H9 (cell line): ENCODE measurements around the gene SLC24A4. TPM values are rescaled to one million over a fixed set of nuclear protein-coding genes. Genes with fewer than 3 reads are reported as not detected.

ENCODE experiments used
- DNase-seq: peaks from one replicate; pipeline ENCODE4 v3.0.0-alpha.2; 2017
- H2AFZ ChIP-seq: one replicate; pipeline ENCODE4 v1.6.1; 2013; ENCODE audit warnings: mild to moderate bottlenecking, low read length, control low read depth, moderate library complexity
- H2AK5ac ChIP-seq: 2 replicates; pipeline ENCODE4 v1.6.1; 2013; ENCODE audit warnings: low read length, control low read depth, mixed read lengths; ENCODE audit not compliant: insufficient read length
- H2BK120ac ChIP-seq: one replicate; pipeline ENCODE4 v1.6.1; 2013; ENCODE audit warnings: low read depth, mild to moderate bottlenecking, low read length, control low read depth, inconsistent platforms; ENCODE audit not compliant: poor library complexity, severe bottlenecking
- H2BK12ac ChIP-seq: 2 replicates; pipeline ENCODE4 v1.6.1; 2013; ENCODE audit warnings: low read length, control low read depth, mixed read lengths, low read depth; ENCODE audit not compliant: insufficient read length
- H2BK15ac ChIP-seq: 2 replicates; pipeline ENCODE4 v1.6.1; 2013; ENCODE audit warnings: low read depth, low read length, control low read depth
- H2BK20ac ChIP-seq: one replicate; pipeline ENCODE4 v1.6.1; 2013; ENCODE audit warnings: low read depth, mild to moderate bottlenecking, low read length, control low read depth, inconsistent platforms; ENCODE audit not compliant: poor library complexity, severe bottlenecking
- H2BK5ac ChIP-seq: 2 replicates; pipeline ENCODE4 v1.6.1; 2013; ENCODE audit warnings: low read length, control low read depth, mixed read lengths; ENCODE audit not compliant: insufficient read length
- H3K14ac ChIP-seq: 2 replicates; pipeline ENCODE4 v1.6.1; 2013; ENCODE audit warnings: low read length, control low read depth; ENCODE audit not compliant: insufficient read depth
- H3K18ac ChIP-seq: 2 replicates; pipeline ENCODE4 v1.6.1; 2013; ENCODE audit warnings: low read depth, mild to moderate bottlenecking, mixed read lengths, low read length, control low read depth; ENCODE audit not compliant: insufficient read length
- H3K23ac ChIP-seq: 2 replicates; pipeline ENCODE4 v1.6.1; 2013; ENCODE audit warnings: low read length, control low read depth, mixed read lengths, low read depth; ENCODE audit not compliant: insufficient read length
- H3K23me2 ChIP-seq: 2 replicates; pipeline ENCODE4 v1.6.1; 2013; ENCODE audit warnings: low read depth, mild to moderate bottlenecking, mixed read lengths, low read length, control low read depth; ENCODE audit not compliant: insufficient read length, poor library complexity, severe bottlenecking
- H3K27ac ChIP-seq: 2 replicates; pipeline ENCODE4 v1.5.1; 2013; ENCODE audit warnings: low read length, control low read depth, mixed read lengths, low read depth; ENCODE audit not compliant: insufficient read length
- H3K27me3 ChIP-seq: 2 replicates; pipeline ENCODE4 v1.6.1; 2013; ENCODE audit warnings: low read length, control low read depth, inconsistent platforms; ENCODE audit not compliant: insufficient read depth
- H3K4ac ChIP-seq: 2 replicates; pipeline ENCODE4 v1.6.1; 2013; ENCODE audit warnings: low read depth, mild to moderate bottlenecking, control low read depth, inconsistent platforms, low read length, moderate library complexity
- H3K4me1 ChIP-seq: 2 replicates; pipeline ENCODE4 v1.6.1; 2013; ENCODE audit warnings: low read length, control low read depth, inconsistent platforms; ENCODE audit not compliant: insufficient read depth
- H3K4me2 ChIP-seq: 2 replicates; pipeline ENCODE4 v1.6.1; 2013; ENCODE audit warnings: low read length, control low read depth, mixed read lengths; ENCODE audit not compliant: insufficient read length, insufficient read depth
- H3K56ac ChIP-seq: 2 replicates; pipeline ENCODE4 v1.6.1; 2013; ENCODE audit warnings: low read depth, mild to moderate bottlenecking, mixed read lengths, low read length, control low read depth; ENCODE audit not compliant: insufficient read length
- H3K79me1 ChIP-seq: 2 replicates; pipeline ENCODE4 v1.6.1; 2013; ENCODE audit warnings: low read depth, mild to moderate bottlenecking, moderate library complexity, low read length, control low read depth, inconsistent platforms; ENCODE audit not compliant: insufficient read depth, poor library complexity, severe bottlenecking
- H3K79me2 ChIP-seq: 2 replicates; pipeline ENCODE4 v1.6.1; 2013; ENCODE audit warnings: low read length, control low read depth, inconsistent platforms; ENCODE audit not compliant: insufficient read depth
- H3K9ac ChIP-seq: 2 replicates; pipeline ENCODE4 v1.6.1; 2013; ENCODE audit warnings: low read length, control low read depth, mixed read lengths; ENCODE audit not compliant: insufficient read length; ENCODE audit errors: extremely low read depth
- H3K9me3 ChIP-seq: one replicate; pipeline ENCODE4 v1.6.1; 2013; ENCODE audit warnings: low read depth, low read length, inconsistent platforms; ENCODE audit not compliant: control insufficient read depth
- H3T11ph ChIP-seq: one replicate; pipeline ENCODE4 v1.6.1; 2013; ENCODE audit warnings: mild to moderate bottlenecking, low read length, control low read depth, inconsistent platforms
- H4K20me1 ChIP-seq: one replicate; pipeline ENCODE4 v1.6.1; 2013; ENCODE audit not compliant: control insufficient read depth, insufficient read length, insufficient read depth
- H4K5ac ChIP-seq: 2 replicates; pipeline ENCODE4 v1.6.1; 2013; ENCODE audit warnings: low read depth, mild to moderate bottlenecking, mixed read lengths, low read length, control low read depth; ENCODE audit not compliant: insufficient read length
- H4K8ac ChIP-seq: replicated peaks from 2 replicates; pipeline ENCODE4 v1.6.1; 2013; ENCODE audit warnings: low read length, control low read depth, mixed read lengths, low read depth; ENCODE audit not compliant: insufficient read length
- H4K91ac ChIP-seq: 2 replicates; pipeline ENCODE4 v1.6.1; 2013; ENCODE audit warnings: low read depth, mild to moderate bottlenecking, moderate library complexity, mixed read lengths, low read length, control low read depth; ENCODE audit not compliant: insufficient read length
- H3K27ac Mint-ChIP-seq, 3 experiments: 2 replicates in 2 of 3; 3 replicates in 1 of 3; pipeline ENCODE4 v1.8.0; 2020 to 2021; ENCODE audit warnings: mixed read lengths in 3 of 3, mild to moderate bottlenecking in 1 of 3, moderate library complexity in 1 of 3
- H3K27me3 Mint-ChIP-seq: 2 replicates; pipeline ENCODE4 v1.8.0; 2021; ENCODE audit warnings: low read depth, mild to moderate bottlenecking, moderate library complexity, mixed read lengths
- H3K36me3 Mint-ChIP-seq, 3 experiments: 2 replicates in 2 of 3; 3 replicates in 1 of 3; pipeline ENCODE4 v1.8.0; 2020 to 2021; ENCODE audit warnings: low read depth in 3 of 3, mixed read lengths in 3 of 3; ENCODE audit not compliant: insufficient read depth in 1 of 3
- H3K4me1 Mint-ChIP-seq, 2 experiments: 2 replicates each; pipeline ENCODE4 v1.8.0; 2020; ENCODE audit warnings: mixed read lengths in 2 of 2
- H3K4me3 Mint-ChIP-seq, 2 experiments: 2 replicates in 1 of 2; 3 replicates in 1 of 2; pipeline ENCODE4 v1.8.0; 2020 to 2021; ENCODE audit warnings: mild to moderate bottlenecking in 2 of 2, mixed read lengths in 2 of 2, moderate library complexity in 1 of 2
- H3K9me3 Mint-ChIP-seq, 2 experiments: 2 replicates in 1 of 2; 3 replicates in 1 of 2; pipeline ENCODE4 v1.8.0; 2020; ENCODE audit warnings: mild to moderate bottlenecking in 2 of 2, mixed read lengths in 2 of 2, moderate library complexity in 1 of 2
- WGBS: extraction: QIAGEN DNeasy Blood & Tissue Kit; methylation state at CpG from one replicate; pipeline ENCODE4 v1.1.7; 2013; ENCODE audit warnings: missing lambda C conversion rate, low lambda C conversion rate, mixed read lengths; ENCODE audit not compliant: insufficient read length; ENCODE audit errors: extremely low coverage; 5-methylcytosine and 5-hydroxymethylcytosine counted together
- total RNA-seq: library from RNA; stranded (reverse); gene quantifications from 2 replicates; pipeline ENCODE4 v1.2.1, GENCODE V29; 2021
- TF ChIP-seq, protein P1 (sequence below): fragments of 200-600 bp; sonication (generic); conservative IDR thresholded peaks from 3 replicates; pipeline ENCODE4 v1.8.0; 2021; ENCODE audit warnings: antibody characterized with exemption, mild to moderate bottlenecking

SLC24A4 gene
- total RNA-seq, 1 experiment from 2014 or later: 0.24 TPM

DNA sequence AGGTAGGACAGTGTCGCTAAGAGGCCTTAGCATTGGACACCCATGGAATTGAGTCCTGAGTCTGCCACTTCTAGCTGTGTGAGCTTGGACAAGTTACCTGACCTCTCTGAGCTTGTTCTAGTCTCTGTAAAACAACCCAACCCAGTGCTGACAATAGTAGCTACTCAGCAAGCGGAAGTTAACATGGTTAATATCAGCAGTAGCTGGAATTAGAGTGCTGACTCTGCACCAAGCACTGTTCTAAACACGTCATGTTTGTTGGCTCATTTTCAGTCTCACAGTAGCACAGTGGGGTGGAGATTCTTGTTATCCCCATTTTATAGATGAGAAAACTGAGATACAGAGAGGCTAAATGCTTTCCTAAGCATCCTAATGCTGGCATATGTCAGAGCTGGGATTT is 143.1 kb downstream of the SLC24A4 start:
- Histone ChIP-seq H3K23ac (no peak overlapping the region), H3K4me2 (no peak overlapping the region), H2AFZ (no peak overlapping the region), H3K56ac (no peak overlapping the region), H2BK5ac (no peak overlapping the region), H3K18ac (no peak overlapping the region), H2AK5ac (no peak overlapping the region), H3K4me1 (peaks cover 4% of the 10 kb centered on the region; the same call in 1 of the 2 replicates), H4K20me1 (no peaks in the 10 kb centered on the region), H2BK12ac (no peak overlapping the region), H3K9ac (no peak overlapping the region), H3K4ac (no peak overlapping the region), H4K5ac (no peak overlapping the region), H3K9me3 (no peaks in the 10 kb centered on the region), H3K14ac (no peak overlapping the region), H3K27me3 (no peaks in the 10 kb centered on the region), H3K27ac (no peak overlapping the region), H3K79me1 (no peaks in the 10 kb centered on the region), H3K23me2 (no peaks in the 10 kb centered on the region), H3K79me2 (no peaks in the 10 kb centered on the region; the same call in 1 of the 2 replicates), H3T11ph (no peak overlapping the region), H2BK20ac (no peak overlapping the region), H4K8ac (no peak overlapping the region), H2BK120ac (no peak overlapping the region), H4K91ac (no peak overlapping the region), H2BK15ac (no peak overlapping the region)
- H3K4me3 Mint-ChIP-seq: no peak overlapping the region
- peaks cover 13 to 18% of the 10 kb centered on the region in 2 experiments for H3K4me1 Mint-ChIP-seq
- H3K27me3 Mint-ChIP-seq: peaks cover 3% of the 10 kb centered on the region
- no peak overlapping the region for H3K27ac Mint-ChIP-seq
- DNase-seq: no peak
- peaks cover 15 to 17% of the 10 kb centered on the region in 2 experiments for H3K9me3 Mint-ChIP-seq
- TF ChIP-seq, protein P1, sequence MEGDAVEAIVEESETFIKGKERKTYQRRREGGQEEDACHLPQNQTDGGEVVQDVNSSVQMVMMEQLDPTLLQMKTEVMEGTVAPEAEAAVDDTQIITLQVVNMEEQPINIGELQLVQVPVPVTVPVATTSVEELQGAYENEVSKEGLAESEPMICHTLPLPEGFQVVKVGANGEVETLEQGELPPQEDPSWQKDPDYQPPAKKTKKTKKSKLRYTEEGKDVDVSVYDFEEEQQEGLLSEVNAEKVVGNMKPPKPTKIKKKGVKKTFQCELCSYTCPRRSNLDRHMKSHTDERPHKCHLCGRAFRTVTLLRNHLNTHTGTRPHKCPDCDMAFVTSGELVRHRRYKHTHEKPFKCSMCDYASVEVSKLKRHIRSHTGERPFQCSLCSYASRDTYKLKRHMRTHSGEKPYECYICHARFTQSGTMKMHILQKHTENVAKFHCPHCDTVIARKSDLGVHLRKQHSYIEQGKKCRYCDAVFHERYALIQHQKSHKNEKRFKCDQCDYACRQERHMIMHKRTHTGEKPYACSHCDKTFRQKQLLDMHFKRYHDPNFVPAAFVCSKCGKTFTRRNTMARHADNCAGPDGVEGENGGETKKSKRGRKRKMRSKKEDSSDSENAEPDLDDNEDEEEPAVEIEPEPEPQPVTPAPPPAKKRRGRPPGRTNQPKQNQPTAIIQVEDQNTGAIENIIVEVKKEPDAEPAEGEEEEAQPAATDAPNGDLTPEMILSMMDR: no peak
- no CpG with 5 or more reads among the region's 3 CpGs for WGBS
- peaks cover 0 to 14% (median 0%) of the 10 kb centered on the region in 3 experiments; a peak in 3 of 7 replicates for H3K36me3 Mint-ChIP-seq
